Pancreas (tissue), 10 donors: ENCODE results near the gene SLC27A1. TPM values are rescaled to one million over a fixed set of nuclear protein-coding genes. Genes with fewer than 3 reads are reported as not detected.

Source experiments
- ATAC-seq, 4 donors: fragments of 200-7000 bp; cut with Tn5 transposase; one replicate each; pipeline versions ENCODE4 v1.8.0 to v1.9.1; 2020; ENCODE audit warnings: mild to moderate bottlenecking in 4 of 4, moderate library complexity in 4 of 4
- DNase-seq, 6 donors: peaks; one replicate each; pipeline ENCODE4 v3.0.0-alpha.2; 2020
- FAIRE-seq: peaks from 2 replicates; lab custom pipeline; 2012; peaks lifted over from hg19 to GRCh38; lab: Jason Lieb, UNC
- H3K27ac ChIP-seq, 4 donors: fragments of 200-600 bp; sonication (generic); 1 replicate in 3 of 4; 2 replicates in 1 of 4; pipeline versions ENCODE4 v1.5.0 to v1.8.0; 2020
- H3K27me3 ChIP-seq, 4 donors: fragments of 200-600 bp; one replicate each; pipeline ENCODE4 v1.8.0; 2021
- H3K36me3 ChIP-seq, 3 donors: fragments of 200-600 bp; sonication (generic) in 1 of 3; one replicate each; pipeline versions ENCODE4 v1.5.0 to v1.8.0; 2020 to 2021
- H3K4me1 ChIP-seq, 3 donors: fragments of 200-600 bp; one replicate each; pipeline ENCODE4 v1.8.0; 2021
- H3K4me3 ChIP-seq, 4 donors: fragments of 200-600 bp; sonication (generic) in 2 of 4; one replicate each; pipeline versions ENCODE4 v1.5.0 to v1.8.0; 2020 to 2021
- H3K9me3 ChIP-seq, 4 donors: fragments of 200-600 bp; one replicate each; pipeline ENCODE4 v1.8.0; 2021
- WGBS, 2 donors: extraction: QIAGEN DNeasy Blood & Tissue Kit; methylation state at CpG; one replicate each; pipeline ENCODE4 v1.1.7; 2013; 5-methylcytosine and 5-hydroxymethylcytosine counted together
- intact Hi-C, 3 donors: fragments of 100-400 bp; cut with DNase I; formaldehyde crosslinking; loops; one replicate each; pipeline versions ENCODE4 v1.11.1 to v1.14.2; 2022
- polyA plus RNA-seq, 2 donors: library from polyadenylated mRNA; stranded (reverse); fragments of 200-250 nt; gene quantifications; one replicate each; pipeline ENCODE4 v1.2.3, GENCODE V29; 2013
- total RNA-seq, 6 donors: library from RNA; stranded (reverse); fragmentation: NEBNext Ultra II Directional in 4 of 6; extraction: Animal tissue kit (Norgen Biotek cat#: 25700) in 4 of 6; gene quantifications; one replicate each; pipeline versions ENCODE4 v1.2.1 to v1.2.4, GENCODE V29; 2021 to 2023
- TF ChIP-seq, protein P1 (sequence below), 4 donors: fragments of 200-600 bp; sonication (generic) in 3 of 4; IDR thresholded peaks; one replicate each; pipeline versions ENCODE4 v1.5.0 to v1.8.0; 2021; ENCODE audit warnings: antibody characterized with exemption in 4 of 4
- donor health status: healthy with polysubstance abuse.
- donor health status: DM: no; HTN: no; CAD: no; lungs with moderate emphysema.
- donor health status: DM: no; HTN: no; CAD: no.
- donor health status: control.
- donor health status: control.
- donor health status: Bipolar disorder and iron deficiency.
- donor health status: DM: yes; HTN: yes; CAD: no.
- donor health status: DM: no; HTN: no; CAD: no.
- donor health status: DM: no; HTN: no; CAD: no.
- donor health status: DM: yes; HTN: yes; CAD: no.

The SLC27A1 gene
- total and polyA plus RNA-seq, 8 donors: 9.4 to 37.1 (median 11.4) TPM

- Histone ChIP-seq H3K4me3 (no peak overlapping the region), H3K27me3 (no peaks in the 10 kb centered on the region), H3K36me3 (no peaks in the 10 kb centered on the region), H3K9me3 (no peaks in the 10 kb centered on the region), H3K27ac (no peak overlapping the region), H3K4me1 (peaks cover 0 to 10% (median 0%) of the 10 kb centered on the region in 3 donors)
- FAIRE-seq: no peak
- WGBS, 2 donors: 69 to 70% methylated on average over 4 of the region's 4 CpGs
- no peak for ATAC-seq
- DNase-seq: no peak
- intact Hi-C loops: no loop called here
- TF ChIP-seq, protein P1, sequence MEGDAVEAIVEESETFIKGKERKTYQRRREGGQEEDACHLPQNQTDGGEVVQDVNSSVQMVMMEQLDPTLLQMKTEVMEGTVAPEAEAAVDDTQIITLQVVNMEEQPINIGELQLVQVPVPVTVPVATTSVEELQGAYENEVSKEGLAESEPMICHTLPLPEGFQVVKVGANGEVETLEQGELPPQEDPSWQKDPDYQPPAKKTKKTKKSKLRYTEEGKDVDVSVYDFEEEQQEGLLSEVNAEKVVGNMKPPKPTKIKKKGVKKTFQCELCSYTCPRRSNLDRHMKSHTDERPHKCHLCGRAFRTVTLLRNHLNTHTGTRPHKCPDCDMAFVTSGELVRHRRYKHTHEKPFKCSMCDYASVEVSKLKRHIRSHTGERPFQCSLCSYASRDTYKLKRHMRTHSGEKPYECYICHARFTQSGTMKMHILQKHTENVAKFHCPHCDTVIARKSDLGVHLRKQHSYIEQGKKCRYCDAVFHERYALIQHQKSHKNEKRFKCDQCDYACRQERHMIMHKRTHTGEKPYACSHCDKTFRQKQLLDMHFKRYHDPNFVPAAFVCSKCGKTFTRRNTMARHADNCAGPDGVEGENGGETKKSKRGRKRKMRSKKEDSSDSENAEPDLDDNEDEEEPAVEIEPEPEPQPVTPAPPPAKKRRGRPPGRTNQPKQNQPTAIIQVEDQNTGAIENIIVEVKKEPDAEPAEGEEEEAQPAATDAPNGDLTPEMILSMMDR (IDR thresholded peaks at IDR 0.05): no peak
Measured at GRCh38 chr19:17490411-17490810, 20.1 kb downstream of the SLC27A1 start.

DNA sequence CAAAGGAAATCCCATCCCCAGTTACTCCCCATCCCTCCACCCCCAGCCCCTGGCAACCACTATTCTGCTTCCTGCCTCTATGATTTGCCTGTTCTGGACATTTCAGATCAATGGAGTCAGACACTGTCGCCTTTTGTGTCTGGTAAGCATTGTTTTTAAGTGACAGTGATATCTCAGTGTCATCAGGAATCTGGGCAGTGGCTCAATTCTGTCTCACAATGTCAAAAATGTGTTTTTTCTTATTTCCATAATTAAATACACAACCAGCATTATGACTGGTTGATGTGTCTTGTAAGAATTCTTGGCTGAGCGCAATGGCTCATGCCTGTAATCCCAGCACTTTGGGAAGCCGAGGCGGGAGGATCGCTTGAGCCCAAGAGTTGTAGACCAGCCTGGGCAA is 21.0 kb downstream of the SLC27A1 start:
- Histone ChIP-seq H3K9me3 (no peaks in the 10 kb centered on the region), H3K4me3 (no peak overlapping the region), H3K27ac (no peak overlapping the region), H3K36me3 (no peaks in the 10 kb centered on the region), H3K27me3 (no peaks in the 10 kb centered on the region), H3K4me1 (peaks cover 0 to 10% (median 0%) of the 10 kb centered on the region in 3 donors)
- intact Hi-C loops: no loop called here
- DNase-seq (no peak), ATAC-seq (no peak), FAIRE-seq (no peak)
- 92% methylated on average over 5 of the region's 5 CpGs for WGBS, 2 donors
- TF ChIP-seq, protein P1 (IDR thresholded peaks at IDR 0.05): no peak

- intact Hi-C loops: no loop called here
- H3K4me1 ChIP-seq: no peaks in the 10 kb centered on the region
- FAIRE-seq (no peak), ATAC-seq (no peak), DNase-seq (no peak)
- no peaks in the 10 kb centered on the region for H3K36me3 ChIP-seq
- no peaks in the 10 kb centered on the region for H3K9me3 ChIP-seq
- TF ChIP-seq, protein P1 (IDR thresholded peaks at IDR 0.05): no peak
- H3K4me3 ChIP-seq: no peak overlapping the region
- 60 to 65% methylated on average over 9 of the region's 9 CpGs for WGBS, 2 donors
- H3K27me3 ChIP-seq: no peaks in the 10 kb centered on the region
- no peak overlapping the region for H3K27ac ChIP-seq
Measured at GRCh38 chr19:17495639-17496296, 25.4 kb downstream of the SLC27A1 start.

- Histone ChIP-seq H3K27me3 (no peaks in the 10 kb centered on the region), H3K4me1 (no peaks in the 10 kb centered on the region), H3K36me3 (no peaks in the 10 kb centered on the region), H3K27ac (no peak overlapping the region), H3K9me3 (no peaks in the 10 kb centered on the region), H3K4me3 (no peak overlapping the region)
- intact Hi-C loops: no loop called here
- ATAC-seq: peak; percentile 81 to 92 (median 86)
- WGBS, 2 donors: 32 to 33% methylated on average over 14 of the region's 14 CpGs
- FAIRE-seq: no peak
- TF ChIP-seq, protein P1 (IDR thresholded peaks at IDR 0.05): peak; percentile 76 to 87 (median 82)
- DNase-seq: peak; percentile 40 to 86 (median 72)
Measured at GRCh38 chr19:17496337-17496997, 26.1 kb downstream of the SLC27A1 start.
